ENCODE measurements around the gene DDB1. TPM values are rescaled to one million over a fixed set of nuclear protein-coding genes. Genes with fewer than 3 reads are reported as not detected.

DDB1 gene
- total and polyA plus RNA-seq, 2 of the 13 experiments (the other 11 are each of a cell fraction or from before 2014, with no cell fraction given), result 217 to 266 TPM

GRCh38 chr11:61254403-61255025 is 78.4 kb downstream of the DDB1 start (continued):
- TF ChIP-seq, protein P1, sequence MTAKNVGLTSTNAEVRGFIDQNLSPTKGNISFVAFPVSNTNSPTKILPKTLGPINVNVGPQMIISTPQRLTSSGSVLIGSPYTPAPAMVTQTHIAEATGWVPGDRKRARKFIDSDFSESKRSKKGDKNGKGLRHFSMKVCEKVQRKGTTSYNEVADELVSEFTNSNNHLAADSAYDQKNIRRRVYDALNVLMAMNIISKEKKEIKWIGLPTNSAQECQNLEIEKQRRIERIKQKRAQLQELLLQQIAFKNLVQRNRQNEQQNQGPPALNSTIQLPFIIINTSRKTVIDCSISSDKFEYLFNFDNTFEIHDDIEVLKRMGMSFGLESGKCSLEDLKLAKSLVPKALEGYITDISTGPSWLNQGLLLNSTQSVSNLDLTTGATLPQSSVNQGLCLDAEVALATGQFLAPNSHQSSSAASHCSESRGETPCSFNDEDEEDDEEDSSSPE (CRISPR knock-in tag; IDR thresholded peaks at IDR 0.05), result no peak
- TF ChIP-seq NR0B2 (CRISPR knock-in tag; IDR thresholded peaks at IDR 0.05) (no peak), SKI (IDR thresholded peaks at IDR 0.05; ENCODE audit: partially characterized antibody) (no peak), ZNF292 (CRISPR knock-in tag; IDR thresholded peaks at IDR 0.05; ENCODE audit: borderline replicate concordance, low read depth) (no peak), MIER2 (CRISPR knock-in tag; IDR thresholded peaks at IDR 0.05) (no peak), USF2 (IDR thresholded peaks at IDR 0.05; ENCODE audit: low read depth, low read length) (no peak), USF2 (CRISPR knock-in tag; IDR thresholded peaks at IDR 0.05; ENCODE audit: borderline replicate concordance) (no peak), ZNF460 (CRISPR knock-in tag; IDR thresholded peaks at IDR 0.05; ENCODE audit: borderline replicate concordance) (no peak), BCLAF1 (IDR thresholded peaks at IDR 0.05) (no peak), XRCC5 (optimal IDR thresholded peaks at IDR 0.05; ENCODE audit: low read length) (peak; percentile 80), ZIK1 (CRISPR knock-in tag; IDR thresholded peaks at IDR 0.05; ENCODE audit: borderline replicate concordance, low read depth) (no peak), GZF1 (CRISPR knock-in tag; IDR thresholded peaks at IDR 0.05) (no peak), POLR2A (IDR thresholded peaks at IDR 0.05; ENCODE audit: insufficient read depth in 1 of 2, low read depth in 2 of 2, low read length in 2 of 2) (peak; percentile 12 to 52; a peak in 1 of 4 replicates), KDM5A (IDR thresholded peaks at IDR 0.05; ENCODE audit: borderline replicate concordance, low read length) (no peak), ZNF761 (CRISPR knock-in tag; conservative IDR thresholded peaks at IDR 0.05) (no peak), KLF12 (CRISPR knock-in tag; IDR thresholded peaks at IDR 0.05; ENCODE audit: borderline replicate concordance) (no peak), ZNF776 (CRISPR knock-in tag; IDR thresholded peaks at IDR 0.05) (no peak), CHD2 (IDR thresholded peaks at IDR 0.05; ENCODE audit: low read depth, low read length) (no peak), ZNF850 (CRISPR knock-in tag; conservative IDR thresholded peaks at IDR 0.05) (no peak), ASH2L (IDR thresholded peaks at IDR 0.05; ENCODE audit: insufficient read length, low read depth, low read length) (peak; percentile 24), HDAC2 (CRISPR knock-in tag; IDR thresholded peaks at IDR 0.05) (no peak), WIZ (CRISPR knock-in tag; IDR thresholded peaks at IDR 0.05) (no peak), ZNF790 (CRISPR knock-in tag; IDR thresholded peaks at IDR 0.05; ENCODE audit: borderline replicate concordance) (no peak)
- TF ChIP-seq, protein P2, sequence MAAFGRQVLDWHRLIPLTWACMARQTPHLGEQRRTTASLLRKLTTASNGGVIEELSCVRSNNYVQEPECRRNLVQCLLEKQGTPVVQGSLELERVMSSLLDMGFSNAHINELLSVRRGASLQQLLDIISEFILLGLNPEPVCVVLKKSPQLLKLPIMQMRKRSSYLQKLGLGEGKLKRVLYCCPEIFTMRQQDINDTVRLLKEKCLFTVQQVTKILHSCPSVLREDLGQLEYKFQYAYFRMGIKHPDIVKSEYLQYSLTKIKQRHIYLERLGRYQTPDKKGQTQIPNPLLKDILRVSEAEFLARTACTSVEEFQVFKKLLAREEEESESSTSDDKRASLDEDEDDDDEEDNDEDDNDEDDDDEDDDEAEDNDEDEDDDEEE (CRISPR knock-in tag; IDR thresholded peaks at IDR 0.05), result no peak
